Trophoblast cell (in vitro differentiated cells and primary cell): ENCODE data around the gene TTC39B.

Experiments used
- DNase-seq, 2 donors: peaks; one replicate each; pipeline ENCODE4 v3.0.0-alpha.2; 2016
- H2AFZ ChIP-seq: 2 replicates; pipeline ENCODE4 v1.6.1; 2013; ENCODE audit warnings: low read length, moderate library complexity, mild to moderate bottlenecking; ENCODE audit not compliant: insufficient read depth, poor library complexity
- H2AK5ac ChIP-seq: 2 replicates; pipeline ENCODE4 v1.6.1; 2013; ENCODE audit warnings: mild to moderate bottlenecking, low read length
- H2BK120ac ChIP-seq: 2 replicates; pipeline ENCODE4 v1.6.1; 2013; ENCODE audit warnings: low read length, mild to moderate bottlenecking, moderate library complexity; ENCODE audit not compliant: insufficient read depth, poor library complexity
- H2BK12ac ChIP-seq: 2 replicates; pipeline ENCODE4 v1.6.1; 2013; ENCODE audit warnings: mild to moderate bottlenecking, low read length, moderate library complexity
- H2BK5ac ChIP-seq: 2 replicates; pipeline ENCODE4 v1.6.1; 2013; ENCODE audit warnings: low read length, low read depth, moderate library complexity, mild to moderate bottlenecking; ENCODE audit not compliant: poor library complexity
- H3K14ac ChIP-seq: 2 replicates; pipeline ENCODE4 v1.6.1; 2013; ENCODE audit warnings: mild to moderate bottlenecking, low read length
- H3K18ac ChIP-seq: 2 replicates; pipeline ENCODE4 v1.6.1; 2013; ENCODE audit warnings: mild to moderate bottlenecking, low read length
- H3K23ac ChIP-seq: 2 replicates; pipeline ENCODE4 v1.6.1; 2013; ENCODE audit warnings: low read length
- H3K27ac ChIP-seq: 2 replicates; pipeline ENCODE4 v1.5.1; 2013; ENCODE audit warnings: low read depth, mild to moderate bottlenecking, inconsistent platforms, low read length, moderate library complexity
- H3K27me3 ChIP-seq: 2 replicates; pipeline ENCODE4 v1.6.1; 2013; ENCODE audit warnings: inconsistent platforms, mild to moderate bottlenecking, low read length, moderate library complexity; ENCODE audit not compliant: insufficient read depth
- H3K36me3 ChIP-seq, 2 experiments: 1 replicate in 1 of 2; 2 replicates in 1 of 2; pipeline ENCODE4 v1.6.1; 2013; ENCODE audit warnings: low read length in 2 of 2, mild to moderate bottlenecking in 2 of 2, moderate library complexity in 1 of 2; ENCODE audit not compliant: insufficient read depth in 2 of 2, control insufficient read depth in 1 of 2
- H3K4ac ChIP-seq: 2 replicates; pipeline ENCODE4 v1.6.1; 2013; ENCODE audit warnings: low read depth, mild to moderate bottlenecking, low read length, moderate library complexity
- H3K4me1 ChIP-seq, 2 experiments: 1 replicate in 1 of 2; 2 replicates in 1 of 2; pipeline ENCODE4 v1.6.1; 2013; ENCODE audit warnings: low read length in 2 of 2, mild to moderate bottlenecking in 2 of 2, moderate library complexity in 1 of 2; ENCODE audit not compliant: insufficient read depth in 2 of 2, control insufficient read depth in 1 of 2
- H3K4me2 ChIP-seq: 2 replicates; pipeline ENCODE4 v1.6.1; 2013; ENCODE audit warnings: inconsistent platforms, mild to moderate bottlenecking, low read length, moderate library complexity
- H3K4me3 ChIP-seq: 2 replicates; pipeline ENCODE4 v1.5.1; 2013; ENCODE audit warnings: mild to moderate bottlenecking, low read depth, low read length, inconsistent platforms
- H3K79me1 ChIP-seq: one replicate; pipeline ENCODE4 v1.6.1; 2013; ENCODE audit warnings: low read length
- H3K79me2 ChIP-seq: 2 replicates; pipeline ENCODE4 v1.6.1; 2013; ENCODE audit warnings: low read length, mild to moderate bottlenecking; ENCODE audit not compliant: control insufficient read depth, insufficient read depth, poor library complexity
- H3K9ac ChIP-seq: 2 replicates; pipeline ENCODE4 v1.6.1; 2013; ENCODE audit warnings: mild to moderate bottlenecking, low read length
- H3K9me3 ChIP-seq: 2 replicates; pipeline ENCODE4 v1.6.1; 2013; ENCODE audit warnings: low read depth, mild to moderate bottlenecking, control low read depth, inconsistent platforms, low read length; ENCODE audit not compliant: insufficient read depth
- H4K12ac ChIP-seq: 2 replicates; pipeline ENCODE4 v1.6.1; 2013; ENCODE audit warnings: low read depth, mild to moderate bottlenecking, low read length, moderate library complexity
- H4K8ac ChIP-seq: 2 replicates; pipeline ENCODE4 v1.6.1; 2013; ENCODE audit warnings: low read depth, mild to moderate bottlenecking, low read length, moderate library complexity
- H4K91ac ChIP-seq: one replicate; pipeline ENCODE4 v1.6.1; 2013; ENCODE audit warnings: low read depth, mild to moderate bottlenecking, low read length, moderate library complexity
- WGBS: extraction: QIAGEN DNeasy Blood & Tissue Kit; methylation state at CpG from one replicate; pipeline ENCODE4 v1.1.7; 2013; ENCODE audit warnings: missing lambda C conversion rate; ENCODE audit not compliant: insufficient read length, insufficient coverage; ENCODE audit errors: extremely low coverage; 5-methylcytosine and 5-hydroxymethylcytosine counted together

TTC39B gene

DNA sequence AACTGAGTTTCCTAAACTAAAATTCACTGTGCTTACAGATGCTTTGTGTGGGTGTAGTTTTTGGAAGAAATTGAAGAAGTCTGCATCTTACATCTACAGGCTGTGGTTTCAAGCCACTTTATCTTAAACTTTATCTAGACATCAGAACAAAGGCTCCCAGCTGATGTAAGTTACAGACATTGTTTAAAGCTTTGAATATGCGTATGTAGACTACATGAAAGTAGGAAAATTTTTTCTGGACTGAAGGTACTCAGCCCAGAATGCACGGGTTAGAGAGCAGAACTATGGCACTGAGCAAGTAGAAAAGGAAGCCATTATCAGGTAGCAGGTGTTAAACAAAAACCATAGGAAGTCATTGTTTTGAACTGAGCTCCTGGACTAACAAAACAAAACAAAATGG, 185.4 kb downstream of the TTC39B start:
- Histone ChIP-seq H3K9ac (no peak overlapping the region), H4K8ac (no peak overlapping the region), H3K4ac (no peak overlapping the region), H2AFZ (no peak overlapping the region), H3K23ac (no peak overlapping the region), H3K27ac (no peak overlapping the region), H3K79me1 (no peaks in the 10 kb centered on the region), H2AK5ac (no peak overlapping the region), H3K18ac (no peak overlapping the region), H4K91ac (no peak overlapping the region), H3K9me3 (no peaks in the 10 kb centered on the region), H4K12ac (no peak overlapping the region), H3K4me2 (no peak overlapping the region), H2BK120ac (no peak overlapping the region), H2BK12ac (no peak overlapping the region), H3K14ac (no peak overlapping the region), H3K4me3 (no peak overlapping the region), H3K79me2 (no peaks in the 10 kb centered on the region), H2BK5ac (no peak overlapping the region), H3K4me1 (peaks cover 2 to 6% of the 10 kb centered on the region in 2 experiments), H3K36me3 (no peaks in the 10 kb centered on the region), H3K27me3 (no peaks in the 10 kb centered on the region)
- DNase-seq = peak in 1 of 2 donors; percentile 29
- WGBS = no CpG with 5 or more reads among the region's 2 CpGs

DNA sequence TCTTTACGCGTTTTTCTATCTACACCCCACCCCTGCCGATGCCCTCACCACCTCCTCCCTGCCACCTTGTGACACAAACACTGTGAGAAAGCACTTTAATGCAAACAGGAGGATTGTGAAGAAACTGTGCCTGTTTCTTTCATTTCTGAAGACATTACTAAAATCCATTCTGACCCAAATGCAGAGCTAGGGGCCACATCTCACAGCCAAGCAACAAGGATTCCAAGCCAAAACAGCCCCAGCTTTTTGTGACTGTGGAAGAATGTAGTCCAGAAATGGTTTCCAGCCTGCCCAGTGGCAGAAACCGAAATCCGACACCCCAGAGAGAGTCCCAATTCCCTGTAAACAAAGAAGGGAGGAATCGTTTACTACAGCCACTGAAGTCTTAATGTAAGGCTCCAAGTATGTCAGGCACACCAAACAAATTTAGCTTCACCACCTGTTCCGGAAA, 190.9 kb downstream of the TTC39B start:
- Histone ChIP-seq H2BK12ac (peak overlapping the region; percentile 41), H2AFZ (no peak overlapping the region), H2AK5ac (no peak overlapping the region), H3K4me1 (peaks cover 7 to 8% of the 10 kb centered on the region in 2 experiments), H3K4ac (no peak overlapping the region), H3K27ac (peak overlapping the region; percentile 17), H2BK120ac (peak overlapping the region; percentile 64), H2BK5ac (peak overlapping the region; percentile 53), H3K4me3 (no peak overlapping the region), H3K9ac (no peak overlapping the region), H3K79me1 (peaks cover 3% of the 10 kb centered on the region), H4K12ac (no peak overlapping the region), H3K9me3 (no peaks in the 10 kb centered on the region), H3K79me2 (no peaks in the 10 kb centered on the region), H3K23ac (no peak overlapping the region), H3K36me3 (no peaks in the 10 kb centered on the region), H3K14ac (no peak overlapping the region), H4K8ac (peak overlapping the region; percentile 66), H3K4me2 (peak overlapping the region; percentile 32), H3K18ac (no peak overlapping the region), H4K91ac (no peak overlapping the region), H3K27me3 (no peaks in the 10 kb centered on the region)
- DNase-seq = no peak
- WGBS = no CpG with 5 or more reads among the region's 7 CpGs

DNA sequence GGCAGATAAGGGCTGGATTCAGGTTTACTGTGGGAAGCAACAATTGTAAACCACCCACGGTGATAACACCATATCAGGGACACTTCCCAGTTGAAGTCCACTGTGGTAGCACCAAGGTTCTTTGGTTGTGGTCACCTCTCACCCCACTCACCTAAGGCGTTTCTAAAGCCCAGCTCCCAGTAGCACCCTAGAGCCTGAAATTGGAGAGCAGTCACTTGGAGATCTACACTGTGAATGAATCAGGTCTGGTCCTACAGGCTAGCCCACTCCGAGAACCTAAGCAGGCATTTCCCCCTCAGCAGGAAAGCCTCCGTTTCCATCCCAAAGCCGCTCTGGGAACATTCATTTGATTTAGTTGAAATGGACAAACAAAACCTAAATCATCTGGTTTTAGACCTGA, 191.3 kb downstream of the TTC39B start:
- H3K4me1 ChIP-seq = peaks cover 7 to 8% of the 10 kb centered on the region in 2 experiments
- H3K36me3 ChIP-seq = no peaks in the 10 kb centered on the region
- no peak overlapping the region for H3K4me3 ChIP-seq
- no peaks in the 10 kb centered on the region for H3K27me3 ChIP-seq
- no peak overlapping the region for H3K9ac ChIP-seq
- no peak overlapping the region for H3K23ac ChIP-seq
- no CpG with 5 or more reads among the region's 5 CpGs for WGBS
- H3K14ac ChIP-seq = no peak overlapping the region
- no peak overlapping the region for H3K4ac ChIP-seq
- no peak overlapping the region for H2AK5ac ChIP-seq
- H3K27ac ChIP-seq = peak overlapping the region; percentile 17
- peak overlapping the region; percentile 41 for H2BK12ac ChIP-seq
- H3K9me3 ChIP-seq = no peaks in the 10 kb centered on the region
- H4K8ac ChIP-seq = no peak overlapping the region
- peak overlapping the region; percentile 64 for H2BK120ac ChIP-seq
- H2BK5ac ChIP-seq = no peak overlapping the region
- no peak overlapping the region for H2AFZ ChIP-seq
- peak overlapping the region; percentile 11 for H4K91ac ChIP-seq
- no peak for DNase-seq
- H3K18ac ChIP-seq = no peak overlapping the region
- H4K12ac ChIP-seq = no peak overlapping the region
- H3K79me1 ChIP-seq = peaks cover 3% of the 10 kb centered on the region
- no peak overlapping the region for H3K4me2 ChIP-seq
- H3K79me2 ChIP-seq = no peaks in the 10 kb centered on the region

DNA sequence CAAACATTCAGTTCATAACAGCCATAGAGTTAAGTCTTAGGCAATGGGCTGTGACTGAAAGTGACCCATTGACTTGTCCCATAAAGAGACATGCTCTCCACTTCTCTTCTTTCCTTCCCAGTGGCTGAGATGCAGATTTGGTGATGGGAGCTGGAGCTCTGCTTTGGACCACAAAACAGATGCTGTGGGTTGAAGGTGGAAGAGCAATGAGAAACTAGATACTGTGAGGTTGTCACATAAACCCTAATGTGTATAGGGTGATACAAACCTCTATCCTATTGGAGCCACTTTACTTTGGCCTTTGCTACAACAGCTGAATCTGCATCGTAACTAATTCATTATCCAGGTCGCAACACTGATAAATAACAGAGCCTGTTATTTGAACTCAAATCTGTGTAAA, 192.0 kb downstream of the TTC39B start:
- no peak overlapping the region for H4K12ac ChIP-seq
- no peak overlapping the region for H2BK120ac ChIP-seq

More for the DNA sequence above, 192.0 kb downstream of the TTC39B start:
- no peak for DNase-seq
- H3K36me3 ChIP-seq = no peaks in the 10 kb centered on the region
- no peak overlapping the region for H3K9ac ChIP-seq
- whole genome bisulfite sequencing = no CpG with 5 or more reads among the region's 2 CpGs
- H3K9me3 ChIP-seq = no peaks in the 10 kb centered on the region
- no peak overlapping the region for H2AFZ ChIP-seq
- no peak overlapping the region for H3K4me2 ChIP-seq
- H3K79me2 ChIP-seq = no peaks in the 10 kb centered on the region
- no peak overlapping the region for H2AK5ac ChIP-seq
- H2BK5ac ChIP-seq = no peak overlapping the region
- H3K23ac ChIP-seq = no peak overlapping the region
- H3K79me1 ChIP-seq = peaks cover 3% of the 10 kb centered on the region
- no peaks in the 10 kb centered on the region for H3K27me3 ChIP-seq
- no peak overlapping the region for H3K27ac ChIP-seq
- no peak overlapping the region for H2BK12ac ChIP-seq
- no peak overlapping the region for H3K14ac ChIP-seq
- H3K4me1 ChIP-seq = peaks cover 7 to 8% of the 10 kb centered on the region in 2 experiments
- no peak overlapping the region for H4K8ac ChIP-seq
- no peak overlapping the region for H3K18ac ChIP-seq
- no peak overlapping the region for H3K4me3 ChIP-seq
- no peak overlapping the region for H4K91ac ChIP-seq
- H3K4ac ChIP-seq = no peak overlapping the region
